ENCODE results near the gene OXSM.

Gene OXSM

GRCh38 chr3:25789596-25790556, at the start of gene OXSM:
Gene OXSM (plus strand): TSS chr3:25790090. CDS start chr3:25791021, 931 bp downstream.
- DNase-seq: peak; percentile 94

DNA sequence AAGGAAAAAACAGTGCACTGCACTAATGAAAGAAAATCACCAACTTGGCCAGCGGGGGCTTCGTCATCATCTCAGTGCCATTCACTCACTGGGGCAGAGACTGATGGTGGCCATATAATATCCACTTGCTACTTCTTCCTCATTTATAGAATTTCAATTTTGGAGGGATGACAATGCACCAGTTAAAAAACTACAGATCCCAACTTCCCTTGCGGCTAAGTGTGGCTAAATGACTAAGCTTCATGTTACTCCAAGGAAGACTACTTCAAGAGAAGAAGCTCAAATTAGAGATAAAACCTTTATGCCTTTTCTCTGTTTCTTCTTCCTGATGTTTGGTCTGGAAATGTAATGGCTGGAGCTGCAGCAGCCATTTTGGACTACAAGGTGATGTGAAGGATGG, 45.4 kb upstream of the OXSM start:
- no peak for DNase-seq

- no peak for DNase-seq
Measured at GRCh38 chr3:25747033-25747432, 42.9 kb upstream of the OXSM start.

GRCh38 chr3:25748189-25748588, 41.7 kb upstream of the OXSM start:
- no peak for DNase-seq

GRCh38 chr3:25749031-25749581, 40.8 kb upstream of the OXSM start:
- no peak for DNase-seq

GRCh38 chr3:25751048-25751447, 38.8 kb upstream of the OXSM start:
- DNase-seq: no peak

GRCh38 chr3:25751725-25752124, 38.2 kb upstream of the OXSM start:
- peak; percentile 75 for DNase-seq

GRCh38 chr3:25768851-25769250, 21.0 kb upstream of the OXSM start:
- no peak for DNase-seq

GRCh38 chr3:25775936-25776335, 14.0 kb upstream of the OXSM start:
- no peak for DNase-seq

GRCh38 chr3:25780618-25781017, 9.3 kb upstream of the OXSM start:
- no peak for DNase-seq

DNA sequence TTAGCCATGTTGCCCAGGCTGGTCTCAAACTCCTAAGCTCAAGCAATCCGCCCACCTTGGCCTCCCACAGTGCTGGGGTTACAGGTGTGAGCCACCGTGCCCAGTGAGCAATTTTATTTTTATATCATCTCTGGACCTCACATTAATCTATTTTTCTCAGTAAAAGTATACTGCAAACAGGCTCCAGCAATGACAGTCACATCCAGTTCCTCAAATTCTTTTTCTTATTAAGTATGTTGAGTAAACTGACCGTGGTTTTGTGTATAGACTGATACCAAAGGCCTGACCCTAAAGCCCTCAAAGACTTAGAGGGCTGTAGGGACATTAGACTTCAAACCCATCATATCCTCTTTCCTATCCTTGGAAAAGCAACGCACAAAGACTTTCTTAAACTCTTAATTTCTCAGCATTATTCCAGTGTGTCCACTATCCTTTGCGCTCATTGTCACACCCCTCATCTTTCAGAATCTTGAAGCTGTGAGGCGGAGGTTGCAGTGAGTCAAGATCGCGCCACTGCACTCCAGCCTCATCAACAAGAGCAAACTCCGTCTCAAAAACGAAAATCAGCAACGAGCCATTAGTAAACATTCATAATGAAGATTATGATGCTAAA, 8.6 kb upstream of the OXSM start:
- DNase-seq: no peak

DNA sequence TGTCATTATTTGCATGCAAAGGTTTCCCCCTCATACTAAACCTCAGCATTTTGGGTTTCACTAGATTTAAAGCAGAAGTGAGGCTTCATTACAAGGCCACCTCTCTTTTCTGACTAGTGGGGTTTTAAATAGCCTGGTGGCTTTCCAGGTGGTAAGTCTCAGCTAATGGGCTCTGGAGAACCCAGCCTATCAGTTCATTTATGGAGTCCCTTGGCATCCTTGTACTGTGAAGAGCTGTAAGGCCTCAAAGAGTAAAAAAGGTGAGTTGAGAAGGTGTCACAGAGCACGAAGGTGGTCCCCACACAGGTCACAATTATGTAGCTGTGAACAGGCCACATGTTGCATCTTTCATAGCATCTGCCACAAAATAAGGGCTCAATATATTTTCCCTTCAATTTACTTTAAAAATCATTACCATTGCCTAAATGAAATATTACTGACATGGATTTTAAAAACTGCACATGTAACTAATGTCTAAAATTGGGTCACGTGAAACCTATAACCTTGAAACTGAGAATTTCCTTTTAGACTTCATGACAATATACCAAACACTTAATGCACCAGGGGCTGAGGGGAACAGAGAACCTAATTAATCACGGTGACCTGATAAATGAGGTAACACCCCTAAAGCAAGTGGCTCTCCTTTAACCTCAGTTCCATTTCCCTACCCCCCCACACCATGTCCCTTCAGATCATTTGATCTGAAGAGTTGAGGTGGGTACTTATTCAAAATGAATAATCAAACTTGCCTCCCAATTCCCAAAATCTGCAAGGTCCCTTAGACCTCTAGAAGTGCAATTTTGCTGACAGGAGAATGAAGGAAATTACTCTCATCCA, 7.9 kb upstream of the OXSM start:
- DNase-seq: peak; percentile 7

- DNase-seq: no peak
Measured at GRCh38 chr3:25782636-25782937, 7.3 kb upstream of the OXSM start.

- peak; percentile 86 for DNase-seq
Measured at GRCh38 chr3:25782938-25783660, 6.8 kb upstream of the OXSM start, which contains the start of gene NGLY1. Gene NGLY1 (minus strand): TSS chr3:25783443. CDS start chr3:25783390, 53 bp downstream.

DNA sequence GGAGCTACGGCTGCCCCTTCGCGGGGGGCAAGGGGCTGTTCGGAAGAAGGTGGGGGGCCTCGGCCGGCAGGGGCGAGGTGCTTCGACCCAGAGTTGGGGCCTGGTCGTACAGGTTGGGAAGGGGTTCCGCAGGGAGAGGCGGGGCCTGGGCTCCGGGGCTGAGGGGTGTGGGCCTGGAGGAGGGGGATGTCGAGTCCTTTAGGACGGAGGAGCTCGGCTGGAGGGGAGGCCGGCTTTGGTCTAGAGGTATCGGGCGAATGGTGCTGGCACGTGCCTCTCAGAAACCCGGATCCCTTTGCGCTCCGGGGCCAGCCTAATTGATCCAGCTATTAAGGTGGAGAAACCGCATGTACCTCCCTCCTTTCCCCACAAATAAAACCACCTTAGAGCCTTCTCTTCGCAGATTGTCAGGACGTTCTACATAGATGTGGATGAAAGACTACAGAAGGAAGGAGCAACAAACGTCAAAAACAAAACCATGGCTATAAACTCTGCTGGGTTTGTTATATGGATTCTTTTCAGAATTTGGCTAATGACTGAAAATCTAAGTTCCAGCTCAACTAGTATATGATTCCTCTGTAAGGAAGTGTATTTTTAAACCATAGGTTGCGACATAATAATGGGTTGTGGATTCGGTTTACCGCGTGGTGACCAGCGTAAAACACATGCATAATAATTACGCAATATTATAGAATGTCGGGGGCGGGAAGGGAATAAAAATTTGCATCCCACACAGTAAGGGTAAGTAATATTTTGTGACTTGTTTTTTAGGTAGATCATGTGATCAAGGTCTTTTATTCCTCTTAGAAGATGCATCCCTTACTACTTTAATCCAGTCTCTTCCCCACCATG, 6.0 kb upstream of the OXSM start:
- peak; percentile 82 for DNase-seq

DNA sequence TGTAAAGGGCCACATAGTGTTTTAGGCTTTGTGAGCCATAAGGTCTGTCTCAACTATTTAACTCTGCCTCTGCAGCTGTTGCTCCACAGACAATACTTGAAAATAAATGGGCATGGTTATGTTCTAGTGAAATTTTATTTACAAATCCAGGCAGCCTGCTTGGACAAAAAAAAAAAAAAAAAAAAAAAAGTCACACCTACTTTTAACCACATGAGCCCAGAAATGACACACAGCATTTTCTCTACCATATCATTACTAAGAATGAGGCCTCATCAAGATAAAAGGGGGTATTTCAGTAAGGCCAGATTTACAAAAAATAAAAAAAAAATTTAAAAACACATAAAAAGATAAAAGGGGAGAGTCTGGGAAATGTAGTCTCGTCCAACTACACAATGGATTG, 4.9 kb upstream of the OXSM start:
- DNase-seq: peak; percentile 35

DNA sequence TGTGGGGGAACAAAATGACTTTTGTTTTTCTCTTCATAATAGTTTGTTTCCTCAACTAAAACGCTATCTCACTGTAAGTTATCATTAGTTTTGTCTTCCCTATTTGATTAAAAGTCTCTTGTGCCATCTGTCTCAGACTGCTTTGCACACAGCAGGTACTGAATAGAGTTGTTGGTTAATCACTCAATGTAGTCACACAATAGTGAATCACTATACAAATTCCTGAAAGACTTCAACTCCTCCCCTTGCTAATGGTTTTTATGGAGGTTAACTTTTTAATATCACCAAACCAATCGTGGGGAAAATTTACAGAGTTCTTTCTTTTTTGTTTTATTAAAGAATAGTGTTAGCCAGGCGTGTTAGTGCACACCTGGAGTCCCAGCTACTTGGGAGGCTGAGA, 4.1 kb upstream of the OXSM start:
- peak; percentile 75 for DNase-seq

DNA sequence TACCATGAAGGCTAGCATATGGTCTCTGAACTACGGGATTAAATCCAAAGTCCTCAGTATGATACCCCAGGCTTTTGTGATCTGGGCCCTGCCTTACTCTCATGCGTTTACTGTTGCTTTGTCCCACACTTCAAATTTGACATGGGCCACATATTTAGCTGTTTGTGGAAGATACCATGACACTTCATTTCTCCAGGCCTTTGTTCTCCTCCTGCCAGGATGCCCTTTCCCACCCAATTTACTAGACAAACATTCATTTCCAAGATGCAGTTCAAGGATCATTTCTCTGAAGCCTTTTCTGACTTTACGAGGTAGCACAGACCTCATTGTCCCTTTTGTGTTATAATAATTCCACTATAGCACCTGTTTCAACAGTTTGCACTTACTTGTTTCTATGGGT, 2.2 kb upstream of the OXSM start:
- peak; percentile 79 for DNase-seq

- no peak for DNase-seq
Measured at GRCh38 chr3:25789209-25789595, 688 bp upstream of the OXSM start.

- no peak for DNase-seq
Measured at GRCh38 chr3:25801786-25802185, 11.9 kb downstream of the OXSM start.

GRCh38 chr3:25803833-25804232, 13.9 kb downstream of the OXSM start:
- DNase-seq: no peak
